HepG2 (cell line): ENCODE data around the gene UCKL1. TPM values are rescaled to one million over a fixed set of nuclear protein-coding genes. Genes with fewer than 3 reads are reported as not detected.
"Not testable (repeated sequence)": the region's sequence is repeated elsewhere in the genome, so short reads cannot be mapped to it uniquely, and the experiment has no call there.

Experiments used
- ATAC-seq: fragments of 200-7000 bp; cut with Tn5 transposase; 3 replicates; pipeline ENCODE4 v1.9.1; 2020; ENCODE audit warnings: mild to moderate bottlenecking, moderate library complexity
- BruUV-seq: library from RNA; stranded (reverse); fragments of 400-500 nt; replicated peaks from 2 replicates; lab custom pipeline; 2021; lab: Mats Ljungman, UMichigan
- CTCF ChIA-PET: fragments of 300-600 bp; formaldehyde crosslinking; extraction: SDS; loops from one replicate; lab custom pipeline; 2021; ENCODE audit warnings: low total read pairs, inconsistent platforms, low intra/inter-chr PET ratio; lab: Yijun Ruan, JAX
- POLR2A ChIA-PET: fragments of 350-600 bp; sonication (Branson Sonifier 250); formaldehyde crosslinking; loops from one replicate; lab custom pipeline; 2020; ENCODE audit warnings: antibody characterized with exemption, inconsistent platforms; lab: Yijun Ruan, JAX
- DNase-seq: peaks from one replicate; pipeline ENCODE4 v3.0.0-alpha.2; 2015; ENCODE audit warnings: low spot score
- FAIRE-seq: peaks from 3 replicates; lab custom pipeline; 2011; peaks lifted over from hg19 to GRCh38; lab: Jason Lieb, UNC
- H2AFZ ChIP-seq: one replicate; pipeline ENCODE4 v1.6.1; 2011; ENCODE audit warnings: low read length, inconsistent platforms
- H3K27ac ChIP-seq: fragments of 300-600 bp; 3 replicates; pipeline ENCODE4 v1.8.0; 2011; ENCODE audit warnings: mixed run types, mild to moderate bottlenecking, mixed read lengths, low read length, inconsistent platforms; ENCODE audit not compliant: insufficient read depth; ENCODE audit errors: extremely low read length
- H3K27me3 ChIP-seq, 2 experiments: fragments of 200-600 bp in 1 of 2; 2 replicates in 1 of 2; 3 replicates in 1 of 2; pipeline versions ENCODE4 v1.6.0 to v1.8.0; 2011; ENCODE audit warnings: low read length in 2 of 2, mild to moderate bottlenecking in 2 of 2, moderate library complexity in 2 of 2, inconsistent platforms in 1 of 2; ENCODE audit not compliant: insufficient read depth in 2 of 2, control insufficient read depth in 1 of 2
- H3K36me3 ChIP-seq, 2 experiments: fragments of 200-600 bp in 1 of 2; replicated peaks in 1 of 2; 2 replicates in 1 of 2; 3 replicates in 1 of 2; pipeline versions ENCODE4 v1.5.1 to v1.8.0; 2011; ENCODE audit warnings: low read length in 2 of 2, inconsistent platforms in 1 of 2; ENCODE audit not compliant: insufficient read depth in 2 of 2, control insufficient read depth in 1 of 2
- H3K4me1 ChIP-seq: 2 replicates; pipeline ENCODE4 v1.5.1; 2012; ENCODE audit warnings: low read length, inconsistent platforms; ENCODE audit not compliant: insufficient read depth
- H3K4me2 ChIP-seq: 2 replicates; pipeline ENCODE4 v1.6.0; 2011; ENCODE audit warnings: low read depth, low read length, inconsistent platforms
- H3K4me3 ChIP-seq, 3 experiments: fragments of 200-600 bp in 1 of 3; sonication (generic), shearing (Covaris generic) in 1 of 3; replicated peaks in 1 of 3; 2 replicates each; pipeline ENCODE4 v1.5.1; 2011 to 2016; ENCODE audit warnings: low read length in 3 of 3, inconsistent platforms in 2 of 3, low read depth in 2 of 3, mild to moderate bottlenecking in 2 of 3, control low read depth in 1 of 3, mixed read lengths in 1 of 3; ENCODE audit not compliant: insufficient read depth in 1 of 3
- H3K79me2 ChIP-seq: one replicate; pipeline ENCODE4 v1.6.1; 2011; ENCODE audit warnings: low read length, inconsistent platforms; ENCODE audit not compliant: insufficient read depth
- H3K9ac ChIP-seq: 2 replicates; pipeline ENCODE4 v1.6.0; 2011; ENCODE audit warnings: mild to moderate bottlenecking, low read depth, low read length, inconsistent platforms; ENCODE audit not compliant: insufficient read depth
- H3K9me3 ChIP-seq: 2 replicates; pipeline ENCODE4 v1.5.1; 2012; ENCODE audit warnings: mild to moderate bottlenecking, low read length
- H4K20me1 ChIP-seq: 2 replicates; pipeline ENCODE4 v1.6.0; 2011; ENCODE audit warnings: inconsistent platforms, mild to moderate bottlenecking, low read length, moderate library complexity; ENCODE audit not compliant: insufficient read depth
- DZIP1 ChIP-seq: sonication (generic); formaldehyde crosslinking; IDR thresholded peaks from 2 replicates; pipeline ENCODE4 v1.5.0; 2020; ENCODE audit warnings: mild to moderate bottlenecking, missing genetic modification reagents
- PCBP1 ChIP-seq: fragments of 200-400 bp; formaldehyde crosslinking; IDR thresholded peaks from 2 replicates; pipeline ENCODE4 v1.6.1; 2017; ENCODE audit warnings: mild to moderate bottlenecking, low read depth, low read length, borderline replicate concordance
- RBFOX2 ChIP-seq: fragments of 200-400 bp; formaldehyde crosslinking; IDR thresholded peaks from 2 replicates; pipeline ENCODE4 v1.6.1; 2017; ENCODE audit warnings: low read depth, mild to moderate bottlenecking, low read length
- ZFP91 ChIP-seq: sonication (generic); formaldehyde crosslinking; IDR thresholded peaks from 2 replicates; pipeline ENCODE4 v1.9.0; 2022; ENCODE audit warnings: missing genetic modification reagents, mild to moderate bottlenecking, borderline replicate concordance
- WGBS: methylation state at CpG from one replicate; pipeline ENCODE4 v1.1.6; 2017; ENCODE audit warnings: low lambda C conversion rate; 5-methylcytosine and 5-hydroxymethylcytosine counted together
- in situ Hi-C: cut with HindIII; loops from 2 replicates; pipeline ENCODE4 v1.10.0; 2017; ENCODE audit warnings: low pct_unique_long_range_greater_than_20kb; ENCODE audit not compliant: extremely low pct_ligation_motif_present
- intact Hi-C: fragments of 100-400 bp; cut with micrococcal nuclease; formaldehyde crosslinking; loops from one replicate; pipeline ENCODE4 v1.10.0; 2022; ENCODE audit not compliant: unreplicated experiment
- polyA plus RNA-seq, 8 experiments: library from polyadenylated mRNA; depleted of rRNA in 3 of 8; stranded (reverse) in 7 of 8; unstranded in 1 of 8; fragments of >200 nt; fragmentation: Illumina TruSeq in 4 of 8; extraction: Trizol in 4 of 8; gene quantifications; 2 replicates each; pipeline versions ENCODE4 v1.2.1 to v1.2.3, GENCODE V29; 2011 to 2016; ENCODE audit warnings: low read depth in 4 of 8, missing spikeins in 1 of 8, mixed read lengths in 1 of 8; ENCODE audit not compliant: insufficient read depth in 1 of 8
- total RNA-seq, 5 experiments: library from RNA; depleted of rRNA; stranded (reverse); fragments of >200 nt; fragmentation: Illumina TruSeq; extraction: Trizol; gene quantifications; 2 replicates each; pipeline ENCODE4 v1.2.3, GENCODE V29; 2016; ENCODE audit warnings: low read depth in 1 of 5

Gene UCKL1
- total and polyA plus RNA-seq, 2 of the 13 experiments (the other 11 are each of a cell fraction or from before 2014, with no cell fraction given), result 50.2 to 126 TPM

- intact Hi-C loops, result loop anchor here (10.0 kb wide), 1 partner anchor 1596 kb away; the partner anchor contains the start of gene LAMA5
- BruUV-seq, H3K9me3 ChIP-seq, H2AFZ ChIP-seq, DNase-seq, H3K4me3 ChIP-seq, H3K79me2 ChIP-seq, H3K9ac ChIP-seq, FAIRE-seq, H3K27ac ChIP-seq, H3K27me3 ChIP-seq, H4K20me1 ChIP-seq, in situ Hi-C loops, ATAC-seq, POLR2A ChIA-PET, CTCF ChIA-PET, H3K4me2 ChIP-seq: not testable (repeated sequence)
- TF ChIP-seq ZFP91 (CRISPR knock-in tag), result 0 out of 2 replicates have a peak, but pooled peaks have one; percentile 10
- 0 out of 2 replicates have a peak, but pooled peaks have one; percentile 34 for TF ChIP-seq DZIP1 (CRISPR knock-in tag)
- 0 out of 2 replicates have a peak, but pooled peaks have one; percentile 4 for TF ChIP-seq PCBP1
- TF ChIP-seq RBFOX2, result peak; percentile 65
- peaks cover 24% of the 10 kb centered on the region for H3K4me1 ChIP-seq
- peaks cover 46% of the 10 kb centered on the region in 2 experiments; a peak in 4 of 5 replicates for H3K36me3 ChIP-seq
- 94% methylated on average over 14 of the region's 15 CpGs for WGBS
Measured at GRCh38 chr20:63960654-63961621, 4.7 kb upstream of the UCKL1 start.
